ENCODE data around the gene MBOAT2.
A peak's percentile ranks its signal among the peaks of the same experiment; 100 is the strongest.

The MBOAT2 gene

DNA sequence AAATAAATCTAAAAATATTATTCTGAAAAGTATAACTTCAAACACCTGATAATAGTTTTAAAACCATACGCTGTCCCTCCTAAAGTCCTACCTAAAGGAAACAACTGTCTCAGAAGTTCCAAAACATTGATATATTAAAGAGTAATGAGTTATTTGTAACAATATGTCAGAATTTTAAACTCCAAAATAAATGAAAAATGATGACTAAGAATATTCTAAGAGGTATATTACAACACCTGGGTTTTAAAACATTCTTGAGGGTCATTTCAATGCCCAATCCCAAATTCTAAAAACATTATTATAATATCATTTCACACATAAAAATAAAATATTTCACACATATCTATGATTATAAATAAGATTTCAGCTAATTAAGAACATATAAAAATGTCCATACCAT lies 186.3 kb downstream of the MBOAT2 start:
- no peak for DNase-seq

DNA sequence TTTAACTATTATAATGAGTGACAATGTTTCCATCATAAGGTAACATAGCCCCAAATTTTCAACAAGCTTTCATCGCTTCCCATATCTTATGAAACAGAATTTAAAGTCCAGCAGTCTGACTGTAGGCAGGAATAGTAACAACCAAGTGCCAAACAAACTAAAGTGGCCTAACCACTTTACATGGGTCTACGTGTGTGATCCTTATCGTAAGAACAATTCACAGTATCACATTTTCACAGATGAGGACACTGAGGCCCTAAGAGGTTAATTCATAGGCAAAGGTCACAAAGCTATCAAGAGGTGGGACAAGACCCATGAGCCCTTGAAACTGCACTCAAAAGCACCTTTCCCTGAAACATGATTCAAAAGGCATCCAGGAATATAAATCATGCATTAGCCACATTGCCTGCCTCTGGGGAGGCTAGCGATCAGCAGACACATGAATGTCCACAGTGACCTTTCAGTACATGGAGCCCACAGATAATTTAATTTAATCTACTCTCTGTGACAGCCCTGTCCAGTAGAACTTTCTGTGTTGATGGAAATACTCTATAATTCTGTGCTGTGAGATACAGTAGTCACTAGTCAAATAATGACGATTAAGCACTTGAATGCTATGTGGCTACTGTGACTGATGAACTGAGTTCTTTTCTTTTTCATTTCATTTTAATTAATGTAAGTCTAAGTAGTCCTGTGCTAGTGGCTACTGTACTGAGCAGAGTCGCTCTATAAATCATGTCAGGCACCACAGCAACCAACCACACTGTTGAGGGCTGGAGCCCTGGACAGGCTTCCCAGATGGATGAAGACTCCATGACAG lies 196.4 kb downstream of the MBOAT2 start:
- DNase-seq, result no peak

DNA sequence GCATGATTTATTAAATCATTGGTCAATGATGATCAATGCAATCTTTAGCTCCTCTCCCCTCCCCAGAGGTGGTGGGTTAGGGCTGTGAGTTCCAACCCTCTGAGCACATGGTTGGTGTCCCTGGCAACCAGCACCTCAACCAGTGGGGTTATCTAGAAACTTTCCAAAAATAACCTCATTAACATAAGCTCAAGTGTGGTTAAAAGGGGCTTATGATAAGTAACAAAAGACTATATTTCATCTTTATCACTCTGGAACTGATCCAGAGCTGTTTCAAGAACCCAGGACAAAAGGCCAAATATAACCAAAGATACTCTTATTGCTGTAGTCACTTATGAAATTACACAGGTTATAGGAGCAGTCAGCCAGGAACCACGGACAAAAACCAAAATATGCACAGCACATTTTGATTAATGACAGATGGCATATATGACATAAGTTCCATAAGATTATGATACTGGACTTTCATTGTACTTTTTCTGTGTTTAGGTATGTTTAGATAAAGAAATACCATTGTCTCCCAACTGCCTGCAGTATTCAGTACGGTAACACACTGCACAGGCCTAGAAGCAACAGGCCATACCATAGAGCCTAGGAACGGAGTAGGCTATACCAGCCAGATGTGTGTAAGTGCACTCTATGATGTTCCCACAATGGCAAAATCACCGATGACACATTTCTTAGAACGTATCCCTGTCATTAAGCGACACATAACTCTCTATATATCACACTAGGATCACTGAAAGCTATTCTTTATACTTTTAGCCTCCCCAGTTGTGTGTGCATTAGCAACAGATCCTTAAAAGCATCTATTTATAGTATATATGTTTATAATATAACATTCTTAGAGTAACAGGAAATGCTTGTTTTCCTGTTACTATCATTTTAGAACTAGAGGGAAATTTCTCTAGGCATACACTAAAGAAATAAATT lies 197.9 kb downstream of the MBOAT2 start:
- no peak for DNase-seq

DNA sequence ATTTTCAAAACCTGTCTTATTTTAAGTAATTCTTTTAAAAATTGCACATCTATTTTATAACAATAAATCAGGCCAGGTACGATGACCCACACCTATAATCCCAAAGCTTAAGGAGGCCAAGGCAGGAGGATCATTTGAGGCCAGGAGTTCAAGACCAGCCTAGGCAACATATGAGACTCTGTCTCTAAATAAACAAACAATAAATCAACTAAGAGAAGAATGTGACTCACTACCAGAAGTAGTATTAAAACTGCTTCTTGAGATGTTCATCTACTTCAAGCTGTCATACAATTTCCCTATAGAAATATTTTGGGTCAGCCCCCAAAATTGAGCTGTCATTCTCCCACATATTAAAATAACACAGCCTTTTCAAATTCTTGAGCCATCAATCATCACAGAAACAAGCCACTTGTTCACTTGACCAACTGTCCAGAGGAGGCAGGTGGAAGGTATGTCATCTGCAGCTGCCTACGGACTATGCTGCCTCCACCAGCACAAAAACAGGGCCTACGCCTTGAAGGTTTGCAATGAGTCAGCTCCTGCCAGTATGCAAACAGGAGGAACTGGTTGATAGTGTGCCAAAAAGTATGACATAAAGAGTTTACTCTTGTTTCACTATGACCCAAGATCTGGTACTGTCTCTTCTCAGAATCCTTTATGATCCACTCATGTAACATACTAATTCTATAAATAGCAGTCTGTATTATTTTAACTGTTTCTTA lies 199.7 kb downstream of the MBOAT2 start:
- DNase-seq, result peak; percentile 59

DNA sequence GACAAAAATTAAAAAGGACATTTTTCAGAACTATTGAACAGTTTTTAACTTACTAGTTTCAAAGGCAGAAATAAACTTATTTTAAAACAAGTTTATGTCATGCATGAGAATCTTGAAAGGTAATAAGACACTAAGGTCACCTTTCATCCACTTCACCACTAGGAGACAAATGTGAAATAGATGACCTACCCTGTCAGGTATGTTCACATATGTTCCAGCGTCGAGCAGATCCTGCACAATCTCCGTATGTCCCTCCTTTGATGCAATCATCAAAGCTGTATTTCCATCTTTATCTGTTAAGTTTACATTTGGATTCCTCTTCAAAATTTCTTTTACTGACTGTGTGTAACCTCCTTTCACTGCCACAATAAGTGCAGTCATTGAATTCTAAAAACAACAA lies 200.7 kb downstream of the MBOAT2 start:
- DNase-seq, result no peak
